SK-N-SH (cell line): ENCODE results near the gene DFFB. TPM values are rescaled to one million over a fixed set of nuclear protein-coding genes. Genes with fewer than 3 reads are reported as not detected.

Experiments
- CTCF ChIA-PET: fragments of 300-600, 350-600 bp; formaldehyde crosslinking; extraction: SDS; loops from one replicate; lab custom pipeline; 2021; lab: Yijun Ruan, JAX
- POLR2A ChIA-PET: fragments of 350-600 bp; sonication (Branson Sonifier 250); formaldehyde crosslinking; extraction: SDS; loops from one replicate; lab custom pipeline; 2020; ENCODE audit warnings: antibody characterized with exemption, inconsistent platforms; lab: Yijun Ruan, JAX
- DNase-seq: peaks from one replicate; pipeline ENCODE4 v3.0.0; 2012
- H2AFZ ChIP-seq: fragments of 200-600 bp; sonication (generic); 2 replicates; pipeline ENCODE4 v1.8.1; 2016; ENCODE audit warnings: antibody characterized with exemption, mild to moderate bottlenecking, low read depth
- H3F3A ChIP-seq: fragments of 200-600 bp; sonication (generic); replicated peaks from 2 replicates; pipeline ENCODE3; 2016; ENCODE audit warnings: antibody characterized with exemption, mild to moderate bottlenecking; ENCODE audit not compliant: insufficient read depth
- H3K27ac ChIP-seq, 2 experiments: fragments of 200-500 bp in 1 of 2; fragments of 200-600 bp in 1 of 2; sonication (Bioruptor generic) in 1 of 2; sonication (generic), shearing (Covaris generic) in 1 of 2; 2 replicates each; pipeline versions ENCODE4 v1.5.1 to v1.6.1; 2014 to 2016; ENCODE audit warnings: low read depth in 2 of 2, inconsistent platforms in 1 of 2, low read length in 1 of 2, mild to moderate bottlenecking in 1 of 2, mixed read lengths in 1 of 2
- H3K27me3 ChIP-seq: fragments of 200-600 bp; sonication (generic), shearing (Covaris generic); 2 replicates; pipeline ENCODE4 v1.6.1; 2016; ENCODE audit warnings: mixed run types; ENCODE audit not compliant: insufficient read depth
- H3K36me3 ChIP-seq, 2 experiments: fragments of 200-500 bp in 1 of 2; fragments of 200-600 bp in 1 of 2; sonication (Bioruptor generic) in 1 of 2; sonication (generic) in 1 of 2; replicated peaks in 1 of 2; 2 replicates each; pipeline versions ENCODE3 to v1.5.1; 2014 to 2016; ENCODE audit warnings: low read length in 1 of 2, mild to moderate bottlenecking in 1 of 2; ENCODE audit not compliant: insufficient read depth in 2 of 2, control insufficient read depth in 1 of 2
- H3K4me1 ChIP-seq, 2 experiments: fragments of 200-500 bp in 1 of 2; fragments of 200-600 bp in 1 of 2; sonication (Bioruptor generic) in 1 of 2; sonication (generic), shearing (Covaris generic) in 1 of 2; 2 replicates each; pipeline versions ENCODE4 v1.5.1 to v1.6.1; 2014 to 2016; ENCODE audit warnings: low read depth in 1 of 2, low read length in 1 of 2, mixed run types in 1 of 2; ENCODE audit not compliant: insufficient read depth in 2 of 2, control insufficient read depth in 1 of 2
- H3K4me2 ChIP-seq: fragments of 200-600 bp; sonication (generic), shearing (Covaris generic); 2 replicates; pipeline ENCODE4 v1.6.1; 2017; ENCODE audit warnings: mixed run types
- H3K4me3 ChIP-seq, 2 experiments: fragments of 200-500 bp in 1 of 2; fragments of 200-600 bp in 1 of 2; sonication (Bioruptor generic) in 1 of 2; sonication (generic), shearing (Covaris generic) in 1 of 2; 2 replicates each; pipeline versions ENCODE4 v1.5.1 to v1.8.1; 2014 to 2016; ENCODE audit warnings: low read depth in 2 of 2, inconsistent platforms in 1 of 2, low read length in 1 of 2, mild to moderate bottlenecking in 1 of 2, mixed read lengths in 1 of 2, moderate library complexity in 1 of 2
- H3K79me2 ChIP-seq: fragments of 200-600 bp; sonication (generic); 2 replicates; pipeline ENCODE4 v1.8.1; 2017; ENCODE audit warnings: mild to moderate bottlenecking; ENCODE audit not compliant: insufficient read depth
- H3K9ac ChIP-seq: fragments of 200-600 bp; sonication (generic); 2 replicates; pipeline ENCODE4 v1.6.1; 2017; ENCODE audit warnings: mixed run types
- H3K9me2 ChIP-seq: fragments of 200-600 bp; sonication (generic); 2 replicates; pipeline ENCODE4 v1.6.1; 2017; ENCODE audit warnings: mixed run types
- H3K9me3 ChIP-seq: fragments of 200-600 bp; sonication (generic); 2 replicates; pipeline ENCODE4 v1.6.1; 2017; ENCODE audit warnings: mixed run types, mild to moderate bottlenecking, moderate library complexity
- H4K20me1 ChIP-seq: fragments of 200-600 bp; sonication (generic); 2 replicates; pipeline ENCODE4 v1.6.1; 2017; ENCODE audit warnings: mild to moderate bottlenecking, mixed run types; ENCODE audit not compliant: insufficient read depth
- CHD2 ChIP-seq: fragments of 150-350 bp; IDR thresholded peaks from 2 replicates; pipeline ENCODE4 v1.6.1; 2018; ENCODE audit warnings: low read length; ENCODE audit not compliant: partially characterized antibody
- CTCF ChIP-seq: fragments of 200-600 bp; sonication (generic); IDR thresholded peaks from 2 replicates; pipeline ENCODE4 v1.6.1; 2017; ENCODE audit warnings: antibody characterized with exemption, mild to moderate bottlenecking, moderate library complexity
- EZH2phosphoT487 ChIP-seq: fragments of 200-600 bp; sonication (generic); IDR thresholded peaks from 2 replicates; pipeline ENCODE4 v1.6.1; 2017; ENCODE audit warnings: low read depth, mixed run types, mild to moderate bottlenecking, antibody characterized with exemption, moderate library complexity, borderline replicate concordance
- FOSL2 ChIP-seq: IDR thresholded peaks from 2 replicates; pipeline ENCODE4 v1.4.0; 2012; ENCODE audit warnings: low read depth, mild to moderate bottlenecking, moderate library complexity, borderline replicate concordance
- FOXM1 ChIP-seq: IDR thresholded peaks from 2 replicates; pipeline ENCODE4 v1.4.0; 2012; ENCODE audit warnings: low read depth, mild to moderate bottlenecking
- GABPA ChIP-seq: IDR thresholded peaks from 2 replicates; pipeline ENCODE4 v1.4.0; 2012; ENCODE audit warnings: low read depth, mild to moderate bottlenecking
- JUND ChIP-seq: IDR thresholded peaks from 2 replicates; pipeline ENCODE4 v1.4.0; 2012
- MAX ChIP-seq: IDR thresholded peaks from 2 replicates; pipeline ENCODE4 v1.4.0; 2012; ENCODE audit warnings: low read depth
- MEF2A ChIP-seq: IDR thresholded peaks from 2 replicates; pipeline ENCODE4 v1.4.0; 2012; ENCODE audit warnings: low read depth, borderline replicate concordance
- NRF1 ChIP-seq: IDR thresholded peaks from 2 replicates; pipeline ENCODE4 v1.6.1; 2012; ENCODE audit warnings: low read depth, mild to moderate bottlenecking, low read length
- POLR2AphosphoS5 ChIP-seq: IDR thresholded peaks from 2 replicates; pipeline ENCODE4 v1.6.1; 2012; ENCODE audit warnings: low read depth, low read length
- RAD21 ChIP-seq: IDR thresholded peaks from 2 replicates; pipeline ENCODE4 v1.6.1; 2012; ENCODE audit warnings: mild to moderate bottlenecking, low read length
- RCOR1 ChIP-seq: fragments of 150-350 bp; IDR thresholded peaks from 2 replicates; pipeline ENCODE4 v1.6.1; 2017; ENCODE audit warnings: antibody characterized with exemption, low read length
- SMC3 ChIP-seq: IDR thresholded peaks from 2 replicates; pipeline ENCODE4 v1.6.1; 2012; ENCODE audit warnings: low read depth, low read length, improper control_type of control experiment
- TAF1 ChIP-seq: IDR thresholded peaks from 2 replicates; pipeline ENCODE4 v1.6.1; 2012; ENCODE audit warnings: low read depth, mild to moderate bottlenecking, low read length, moderate library complexity, borderline replicate concordance
- TCF12 ChIP-seq: IDR thresholded peaks from 2 replicates; pipeline ENCODE4 v1.4.0; 2012
- TEAD4 ChIP-seq: IDR thresholded peaks from 2 replicates; pipeline ENCODE4 v1.4.0; 2012; ENCODE audit warnings: mild to moderate bottlenecking, borderline replicate concordance; ENCODE audit not compliant: insufficient read depth
- USF2 ChIP-seq: fragments of 150-350 bp; IDR thresholded peaks from 2 replicates; pipeline ENCODE4 v1.6.1; 2017; ENCODE audit warnings: antibody characterized with exemption, low read length, low read depth, borderline replicate concordance
- YY1 ChIP-seq: IDR thresholded peaks from 2 replicates; pipeline ENCODE4 v1.4.0; 2012; ENCODE audit warnings: low read depth, mild to moderate bottlenecking
- ZBTB33 ChIP-seq: IDR thresholded peaks from 2 replicates; pipeline ENCODE4 v1.4.0; 2012; ENCODE audit warnings: low read depth, borderline replicate concordance
- WGBS: methylation state at CpG from one replicate; pipeline ENCODE4 v1.1.6; 2017; ENCODE audit warnings: low lambda C conversion rate; 5-methylcytosine and 5-hydroxymethylcytosine counted together
- polyA plus RNA-seq, 3 experiments: library from polyadenylated mRNA; depleted of rRNA; stranded (reverse); fragments of >200 nt; gene quantifications; 2 replicates each; pipeline ENCODE4 v1.2.3, GENCODE V29; 2012

Gene DFFB
- polyA plus RNA-seq, 1 of the 3 experiments (the other 2 are of a cell fraction), result 8.2 TPM

- Histone ChIP-seq H3K4me2 (no peak overlapping the region), H4K20me1 (no peaks in the 10 kb centered on the region), H3F3A (no peaks in the 10 kb centered on the region), H3K4me3 (no peak overlapping the region), H3K4me1 (no peaks in the 10 kb centered on the region; a peak in 1 of 4 replicates), H3K27ac (no peak overlapping the region), H3K27me3 (no peaks in the 10 kb centered on the region), H3K9me3 (no peaks in the 10 kb centered on the region), H3K9me2 (no peaks in the 10 kb centered on the region), H3K9ac (no peak overlapping the region), H2AFZ (no peak overlapping the region), H3K79me2 (no peaks in the 10 kb centered on the region), H3K36me3 (no peaks in the 10 kb centered on the region)
- ChIA-PET CTCF (no interaction called here), POLR2A (no interaction called here)
- TF ChIP-seq GABPA (no peak), MEF2A (no peak), NRF1 (no peak), USF2 (no peak), TEAD4 (no peak), FOXM1 (no peak), MAX (no peak), EZH2phosphoT487 (no peak), TCF12 (no peak), TAF1 (no peak), RCOR1 (no peak)
- WGBS, result 53% methylated on average over 7 of the region's 7 CpGs
- no peak for DNase-seq
Measured at GRCh38 chr1:3909615-3910014, 52.3 kb downstream of the DFFB start.

GRCh38 chr1:3910049-3910731 lies 52.9 kb downstream of the DFFB start:
- Histone ChIP-seq H3K4me1 (no peaks in the 10 kb centered on the region; a peak in 1 of 4 replicates), H2AFZ (no peak overlapping the region), H3F3A (no peaks in the 10 kb centered on the region), H3K27me3 (no peaks in the 10 kb centered on the region), H3K9ac (no peak overlapping the region), H4K20me1 (no peaks in the 10 kb centered on the region), H3K9me2 (no peaks in the 10 kb centered on the region), H3K27ac (no peak overlapping the region), H3K4me2 (no peak overlapping the region), H3K4me3 (no peak overlapping the region), H3K79me2 (no peaks in the 10 kb centered on the region), H3K36me3 (no peaks in the 10 kb centered on the region), H3K9me3 (no peaks in the 10 kb centered on the region)
- 59% methylated on average over 10 of the region's 30 CpGs for WGBS
- ChIA-PET POLR2A (no interaction called here), CTCF (no interaction called here)
- DNase-seq, result no peak
- TF ChIP-seq MEF2A (no peak), YY1 (no peak), FOSL2 (no peak), RAD21 (no peak), ZBTB33 (no peak), POLR2AphosphoS5 (no peak), MAX (no peak), GABPA (no peak), JUND (no peak), FOXM1 (no peak), SMC3 (no peak), CTCF (no peak), CHD2 (no peak)
